ENCODE results near the gene LRRC27. TPM values are rescaled to one million over a fixed set of nuclear protein-coding genes. Genes with fewer than 3 reads are reported as not detected.

LRRC27 gene
- total RNA-seq, 3 donors from 2014 or later, result 6.2 to 19.3 (median 8.2) TPM

DNA sequence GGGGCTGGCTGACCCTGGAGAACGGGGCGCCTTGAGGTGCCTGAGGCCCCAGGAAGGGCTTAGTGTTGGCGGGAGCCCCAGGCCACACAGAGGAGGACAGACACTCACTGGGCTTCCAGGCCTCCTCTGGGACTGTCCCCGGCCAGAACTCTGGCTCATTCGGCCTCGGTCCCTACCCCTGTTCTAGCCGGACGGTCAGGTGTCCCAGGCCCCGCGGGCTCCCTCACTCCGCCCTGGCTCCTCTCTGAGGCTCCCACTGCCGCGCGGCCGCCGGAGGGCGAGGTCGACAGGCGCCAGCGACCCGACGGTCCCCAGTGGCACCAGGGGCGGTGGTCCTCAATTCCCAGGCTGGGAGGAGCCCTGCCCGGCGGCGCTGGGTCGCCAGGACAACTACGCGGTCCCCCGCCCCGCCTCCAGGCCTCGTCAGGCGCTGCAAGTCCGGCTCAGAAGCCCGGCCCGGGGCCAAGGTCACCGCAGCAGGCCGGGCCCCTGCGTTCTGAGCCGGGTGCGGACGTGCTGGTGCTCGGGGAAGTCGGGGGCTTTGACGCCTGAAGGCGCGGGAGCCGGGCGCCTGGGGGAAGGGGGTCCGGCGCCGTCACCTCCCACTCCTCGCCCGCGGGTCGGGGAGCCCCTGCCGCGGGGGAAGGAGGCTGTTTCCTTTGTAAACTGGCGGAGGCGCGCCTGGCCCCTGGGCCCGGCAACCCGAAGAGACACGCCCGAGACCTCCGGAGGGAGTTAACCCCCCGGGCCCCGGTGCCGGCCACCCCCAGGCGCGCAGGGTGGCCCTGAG is 63.9 kb downstream of the LRRC27 start:
- Histone ChIP-seq H3K27me3 (no peaks in the 10 kb centered on the region), H3K4me1 (peaks cover 9 to 10% of the 10 kb centered on the region in 2 donors), H3K4me3 (peak overlapping the region; percentile 59 to 96 (median 83)), H3K9me3 (no peaks in the 10 kb centered on the region), H3K27ac (peak overlapping the region; percentile 96 to 97), H3K36me3 (no peaks in the 10 kb centered on the region)
- intact Hi-C loops (cut with DNase I; ENCODE audit: low total_unique reads), result no loop called here
- peak in 1 of 2 donors; percentile 71 for DNase-seq (ENCODE audit: low spot score in 2 of 2)
- TF ChIP-seq POLR2AphosphoS5 (IDR thresholded peaks at IDR 0.05), result peak in 2 of 3 donors; percentile 33 to 39
- TF ChIP-seq, protein P1, sequence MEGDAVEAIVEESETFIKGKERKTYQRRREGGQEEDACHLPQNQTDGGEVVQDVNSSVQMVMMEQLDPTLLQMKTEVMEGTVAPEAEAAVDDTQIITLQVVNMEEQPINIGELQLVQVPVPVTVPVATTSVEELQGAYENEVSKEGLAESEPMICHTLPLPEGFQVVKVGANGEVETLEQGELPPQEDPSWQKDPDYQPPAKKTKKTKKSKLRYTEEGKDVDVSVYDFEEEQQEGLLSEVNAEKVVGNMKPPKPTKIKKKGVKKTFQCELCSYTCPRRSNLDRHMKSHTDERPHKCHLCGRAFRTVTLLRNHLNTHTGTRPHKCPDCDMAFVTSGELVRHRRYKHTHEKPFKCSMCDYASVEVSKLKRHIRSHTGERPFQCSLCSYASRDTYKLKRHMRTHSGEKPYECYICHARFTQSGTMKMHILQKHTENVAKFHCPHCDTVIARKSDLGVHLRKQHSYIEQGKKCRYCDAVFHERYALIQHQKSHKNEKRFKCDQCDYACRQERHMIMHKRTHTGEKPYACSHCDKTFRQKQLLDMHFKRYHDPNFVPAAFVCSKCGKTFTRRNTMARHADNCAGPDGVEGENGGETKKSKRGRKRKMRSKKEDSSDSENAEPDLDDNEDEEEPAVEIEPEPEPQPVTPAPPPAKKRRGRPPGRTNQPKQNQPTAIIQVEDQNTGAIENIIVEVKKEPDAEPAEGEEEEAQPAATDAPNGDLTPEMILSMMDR (IDR thresholded peaks at IDR 0.05), result peak in 1 of 3 donors; percentile 16
- TF ChIP-seq POLR2A (IDR thresholded peaks at IDR 0.05), result peak; percentile 26

DNA sequence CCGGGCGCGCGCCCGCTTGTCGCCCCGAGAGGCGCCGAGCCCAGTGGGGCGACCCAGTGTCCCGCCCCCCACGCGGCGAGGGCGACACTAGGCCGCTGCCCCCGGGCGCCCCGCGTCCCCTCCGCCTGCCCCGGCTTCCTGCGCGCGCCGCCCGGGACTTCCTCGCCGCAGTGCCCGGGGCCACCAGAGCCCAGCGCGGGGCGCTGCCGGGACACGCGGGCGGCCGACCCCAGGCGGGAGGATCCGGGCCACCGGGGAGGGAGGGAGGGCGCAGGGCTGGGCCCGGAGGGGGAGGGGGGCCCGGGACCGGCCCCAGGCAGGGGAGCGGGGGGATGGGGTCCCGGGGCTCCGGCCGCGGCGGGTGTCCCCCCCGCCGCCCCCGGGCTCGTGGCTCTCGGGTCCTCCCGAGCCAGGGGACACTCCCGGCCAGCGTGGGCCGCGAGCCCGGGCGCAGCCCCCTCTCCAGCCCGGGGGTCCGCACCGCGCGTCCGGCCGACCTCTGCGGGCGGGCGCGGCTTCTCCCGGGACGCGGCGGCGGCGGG is 64.6 kb downstream of the LRRC27 start:
- intact Hi-C loops (cut with DNase I; ENCODE audit: low total_unique reads), result no loop called here
- peaks cover 9 to 10% of the 10 kb centered on the region in 2 donors for H3K4me1 ChIP-seq

DNA sequence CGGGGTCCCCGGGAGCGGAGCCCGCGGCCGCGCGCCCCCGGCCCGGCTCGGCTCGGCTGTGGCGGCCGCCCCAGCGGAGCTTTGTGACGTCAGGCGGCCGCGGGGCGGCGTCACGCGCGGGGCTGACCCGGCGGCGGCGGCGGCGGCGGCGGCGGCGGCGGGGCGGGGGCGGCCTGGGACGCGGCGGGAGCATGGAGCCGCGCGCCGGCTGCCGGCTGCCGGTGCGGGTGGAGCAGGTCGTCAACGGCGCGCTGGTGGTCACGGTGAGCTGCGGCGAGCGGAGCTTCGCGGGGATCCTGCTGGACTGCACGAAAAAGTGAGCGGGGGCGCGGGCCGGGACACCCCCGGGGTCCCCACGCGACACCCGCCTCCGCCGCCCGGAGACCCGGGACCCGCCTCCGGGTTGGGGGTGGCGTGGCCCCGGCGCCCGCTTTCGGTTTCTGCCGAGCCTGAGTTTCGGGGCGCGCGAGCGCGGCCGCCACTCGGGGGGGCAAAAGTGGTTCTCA is 65.1 kb downstream of the LRRC27 start, which contains the start of gene PWWP2B:
Gene PWWP2B (plus strand): TSS at position 165 of the 506 bp plus-strand sequence. CDS start 27 bp downstream, at position 192.
- TF ChIP-seq, protein P1 (IDR thresholded peaks at IDR 0.05), result no peak
- TF ChIP-seq POLR2A (IDR thresholded peaks at IDR 0.05) (no peak), POLR2AphosphoS5 (IDR thresholded peaks at IDR 0.05) (no peak)
- intact Hi-C loops (cut with DNase I; ENCODE audit: low total_unique reads), result no loop called here
- no peak for DNase-seq (ENCODE audit: low spot score in 2 of 2)
- Histone ChIP-seq H3K27ac (peak within 1 kb of the TSS; percentile 96 to 97), H3K4me3 (peak within 1 kb of the TSS; percentile 83 to 96 (median 84)), H3K36me3 (no peaks in the 10 kb centered on the region), H3K4me1 (peaks cover 9 to 10% of the 10 kb centered on the region in 2 donors), H3K27me3 (no peaks in the 10 kb centered on the region), H3K9me3 (no peaks in the 10 kb centered on the region)

More for the DNA sequence above, 64.6 kb downstream of the LRRC27 start:
- Histone ChIP-seq H3K27me3 (no peaks in the 10 kb centered on the region), H3K4me3 (peak overlapping the region; percentile 59 to 96 (median 83)), H3K27ac (peak overlapping the region; percentile 96 to 97), H3K9me3 (no peaks in the 10 kb centered on the region), H3K36me3 (no peaks in the 10 kb centered on the region)
- DNase-seq (ENCODE audit: low spot score in 2 of 2), result no peak
- TF ChIP-seq, protein P1 (IDR thresholded peaks at IDR 0.05), result peak in 1 of 3 donors; percentile 41
- TF ChIP-seq POLR2A (IDR thresholded peaks at IDR 0.05), result no peak

DNA sequence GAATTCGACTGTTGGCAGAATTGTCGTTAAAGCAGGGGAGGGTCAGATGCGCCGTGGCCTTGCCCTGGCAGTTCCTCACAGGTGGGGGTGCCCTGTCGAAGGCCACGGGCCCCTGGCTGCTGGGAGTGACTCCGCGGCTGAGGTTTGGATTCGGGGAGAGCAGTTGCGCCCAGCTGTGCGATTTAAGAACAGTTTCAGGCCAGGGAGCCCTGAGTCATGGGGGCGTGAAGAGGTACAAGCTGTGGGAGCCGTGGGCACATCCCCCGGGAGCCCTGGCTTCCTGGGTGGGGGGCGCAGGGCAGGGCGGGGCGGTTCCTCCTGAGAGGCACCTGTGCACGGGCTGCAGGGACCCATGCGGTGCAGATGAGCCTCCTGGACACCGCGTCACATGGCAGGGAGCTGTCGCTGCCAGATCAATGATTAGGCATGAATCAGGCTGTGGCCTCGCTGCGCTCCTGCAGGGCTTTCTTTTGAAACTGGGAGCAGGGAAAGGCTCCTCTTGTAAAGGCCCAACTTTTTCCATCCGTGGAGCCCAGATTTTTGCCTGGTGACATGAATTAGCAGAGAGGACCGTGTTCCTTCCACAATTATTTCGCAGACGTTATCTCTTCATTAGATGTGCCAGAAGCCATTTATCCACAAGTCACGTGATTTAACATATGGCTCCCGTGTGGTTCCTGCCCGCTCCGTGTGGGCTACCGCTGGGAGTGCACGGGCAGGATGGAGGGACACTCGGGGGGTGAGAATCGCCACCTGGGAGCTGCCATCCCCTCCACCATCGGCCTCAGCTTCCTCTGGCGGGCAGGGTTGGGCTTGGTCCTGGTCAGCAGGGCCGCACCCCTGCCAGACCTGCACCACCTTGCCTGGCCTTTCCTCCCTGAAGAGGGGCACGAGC is 65.9 kb downstream of the LRRC27 start:
- intact Hi-C loops (cut with DNase I; ENCODE audit: low total_unique reads), result no loop called here
- Histone ChIP-seq H3K4me3 (peak overlapping the region; percentile 83 to 96 (median 84)), H3K36me3 (no peaks in the 10 kb centered on the region), H3K4me1 (peaks cover 9 to 10% of the 10 kb centered on the region in 2 donors), H3K27me3 (no peaks in the 10 kb centered on the region), H3K9me3 (no peaks in the 10 kb centered on the region), H3K27ac (peak overlapping the region; percentile 92 to 97)
- TF ChIP-seq POLR2A (IDR thresholded peaks at IDR 0.05) (no peak), POLR2AphosphoS5 (IDR thresholded peaks at IDR 0.05) (peak in 1 of 3 donors; percentile 11)
- TF ChIP-seq, protein P1 (IDR thresholded peaks at IDR 0.05), result peak in 1 of 3 donors; percentile 12
- DNase-seq (ENCODE audit: low spot score in 2 of 2), result no peak

Data from breast epithelium (tissue), 4 donors.